ENCODE measurements around the gene IGFL1. TPM values are rescaled to one million over a fixed set of nuclear protein-coding genes. Genes with fewer than 3 reads are reported as not detected.
"Not testable (repeated sequence)": the region's sequence is repeated elsewhere in the genome, so short reads cannot be mapped to it uniquely, and the experiment has no call there.

IGFL1 gene
- total and polyA plus RNA-seq, 2 of the 4 experiments (the other 2 are of a cell fraction), result not detected

- WGBS, 2 experiments (ENCODE audit: extremely low coverage in 2 of 2, insufficient read length in 1 of 2), result no CpG with 5 or more reads among the region's 8 CpGs
- BruUV-seq (replicated peaks); H2AK5ac ChIP-seq (ENCODE audit: low read depth, low read length); H3K23ac ChIP-seq (ENCODE audit: low read depth, low read length); in situ Hi-C loops (cut with MboI; ENCODE audit: low sequenced_read_pairs); H2BK20ac ChIP-seq (ENCODE audit: low read depth, low read length); H3K27ac ChIP-seq (ENCODE audit: insufficient read depth, low read length); CTCF ChIA-PET; dilution Hi-C loops (cut with HindIII; ENCODE audit: low sequenced_read_pairs, unreplicated experiment); DNase-seq; H3K4me3 ChIP-seq (ENCODE audit: insufficient read depth, low read depth, low read length); H4K20me1 ChIP-seq (ENCODE audit: insufficient read depth, low read length); H3K18ac ChIP-seq (ENCODE audit: low read depth, low read length); H4K5ac ChIP-seq (ENCODE audit: low read depth, low read length); H3K56ac ChIP-seq (ENCODE audit: extremely low read depth, insufficient read depth, low read length); intact Hi-C loops (cut with micrococcal nuclease); H2AFZ ChIP-seq (replicated peaks; ENCODE audit: low read length, poor library complexity); H4K8ac ChIP-seq (ENCODE audit: low read depth in 2 of 2, low read length in 2 of 2); H3K4ac ChIP-seq (ENCODE audit: low read depth, low read length); POLR2A ChIA-PET (ENCODE audit: unreplicated experiment); H3K79me1 ChIP-seq (ENCODE audit: low read depth in 1 of 2, low read length in 2 of 2); H3K9me3 ChIP-seq (ENCODE audit: control insufficient read depth, insufficient read depth, low read length); H3K36me3 ChIP-seq (ENCODE audit: control insufficient read depth, insufficient read depth, low read length); H4K91ac ChIP-seq (ENCODE audit: insufficient read depth, low read depth, low read length); H3K4me1 ChIP-seq (ENCODE audit: control insufficient read depth, insufficient read depth, low read length); H3K9me1 ChIP-seq (ENCODE audit: insufficient read depth, low read length); H2BK5ac ChIP-seq (ENCODE audit: low read depth, low read length, poor library complexity, severe bottlenecking); H2AK9ac ChIP-seq (replicated peaks; ENCODE audit: low read depth, low read length, poor library complexity); H3K14ac ChIP-seq (replicated peaks; ENCODE audit: low read depth, low read length); H2BK120ac ChIP-seq (ENCODE audit: low read depth, low read length); H3K4me2 ChIP-seq (ENCODE audit: low read depth, low read length); H3K9ac ChIP-seq (ENCODE audit: low read depth, low read length); H2BK15ac ChIP-seq (ENCODE audit: low read depth, low read length); ATAC-seq (ENCODE audit: low read depth): not testable (repeated sequence)
- peaks cover 48% of the 10 kb centered on the region for H3K27me3 ChIP-seq (ENCODE audit: control insufficient read depth, insufficient read depth, low read length)
These were observed 21.7 kb upstream of the IGFL1 start for GRCh38 chr19:46207858-46208257.
